ENCODE data around the gene BCL2.
"Not testable (repeated sequence)": the region's sequence is repeated elsewhere in the genome, so short reads cannot be mapped to it uniquely, and the experiment has no call there.

Gene BCL2

DNA sequence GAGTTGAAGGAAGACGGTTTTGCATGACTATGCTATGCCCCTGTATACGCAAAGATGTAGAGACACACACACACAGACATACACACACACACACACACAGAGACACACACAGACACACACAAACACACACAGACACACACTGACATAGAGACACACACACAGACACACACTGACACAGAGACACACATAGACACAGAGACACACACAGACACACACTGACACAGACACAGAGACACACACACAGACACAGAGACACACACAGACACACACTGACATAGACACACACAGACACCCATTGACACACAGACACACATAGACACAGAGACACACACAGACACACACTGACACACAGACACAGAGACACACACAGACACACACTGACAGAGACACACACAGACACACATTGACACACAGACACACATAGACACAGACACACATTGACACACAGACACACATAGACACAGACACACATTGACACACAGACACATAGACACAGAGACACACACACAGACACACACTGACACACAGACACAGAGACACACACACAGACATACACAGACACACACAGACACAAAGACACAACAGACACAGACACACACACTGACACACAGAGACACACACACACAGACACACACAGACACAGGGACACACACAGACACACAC is 121.3 kb downstream of the BCL2 start:
- no peak for DNase-seq

- DNase-seq, result no peak
These were observed 122.2 kb downstream of the BCL2 start for GRCh38 chr18:63197246-63197869.

- DNase-seq, result no peak
These were observed 124.0 kb downstream of the BCL2 start for GRCh38 chr18:63195326-63196159.

- DNase-seq, result no peak
These were observed 126.7 kb downstream of the BCL2 start for GRCh38 chr18:63192885-63193349.

- DNase-seq, result no peak
These were observed 127.3 kb downstream of the BCL2 start for GRCh38 chr18:63192126-63192884.

DNA sequence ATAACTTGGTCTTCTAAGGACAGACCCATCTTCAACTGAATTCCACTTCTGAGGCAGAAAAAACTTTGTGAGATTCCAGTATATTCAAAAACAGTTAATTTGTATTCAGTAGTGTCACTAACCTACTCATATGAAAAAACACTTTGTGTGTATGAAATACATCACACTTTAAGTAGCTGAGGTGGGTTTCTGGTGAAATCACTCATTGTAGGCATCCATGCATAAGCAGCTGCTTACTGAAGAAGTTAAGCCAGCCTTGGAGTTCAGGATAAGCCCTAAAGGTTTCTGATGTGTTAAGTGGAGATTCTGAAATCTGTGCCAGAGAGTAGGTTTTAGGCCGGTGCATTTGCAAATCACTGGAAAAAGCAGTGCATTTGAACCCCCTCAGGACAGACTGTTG is 128.2 kb downstream of the BCL2 start:
- no peak for DNase-seq

DNA sequence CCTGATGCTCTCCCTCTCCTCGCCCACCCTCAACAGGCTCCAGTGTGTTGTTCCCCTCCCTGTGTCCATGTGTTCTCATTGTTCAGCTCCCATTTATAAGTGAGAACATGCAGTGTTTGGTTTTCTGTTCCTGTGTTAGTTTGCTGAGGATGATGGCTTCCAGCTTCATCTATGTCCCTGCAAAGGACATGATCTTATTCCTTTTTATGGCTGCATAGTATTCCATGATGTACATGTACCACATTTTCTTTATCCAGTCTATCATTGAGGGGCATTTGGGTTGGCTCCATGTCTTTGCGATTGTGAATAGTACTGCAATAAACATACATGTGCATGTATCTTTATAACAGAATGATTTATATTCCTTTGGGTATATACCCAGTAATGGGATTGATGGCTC is 128.7 kb downstream of the BCL2 start:
- not testable (repeated sequence) for DNase-seq

DNA sequence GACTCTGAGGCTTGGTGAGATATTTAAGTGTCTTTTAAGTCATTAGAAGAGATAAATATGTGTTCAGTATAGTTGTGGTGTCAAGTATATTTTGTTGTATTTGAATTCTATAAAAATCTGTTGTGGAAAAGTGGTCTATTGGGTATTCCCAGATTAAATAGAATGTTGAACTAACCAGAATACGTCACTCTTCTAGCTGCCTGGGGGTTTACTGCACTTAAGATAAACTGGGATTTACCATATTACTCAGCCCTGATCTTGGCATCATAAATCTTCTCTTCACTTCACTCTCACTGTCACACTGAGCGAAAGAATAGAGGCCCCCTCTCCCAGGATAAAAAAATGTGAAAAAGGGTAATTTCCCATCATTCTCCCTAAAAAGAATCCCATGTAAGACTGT is 129.8 kb downstream of the BCL2 start:
- no peak for DNase-seq

- DNase-seq, result no peak
These were observed 130.5 kb downstream of the BCL2 start for GRCh38 chr18:63189041-63189440.

GRCh38 chr18:63187791-63188460 is 131.6 kb downstream of the BCL2 start:
- DNase-seq, result no peak

GRCh38 chr18:63187223-63187574 is 132.4 kb downstream of the BCL2 start:
- DNase-seq, result no peak

DNA sequence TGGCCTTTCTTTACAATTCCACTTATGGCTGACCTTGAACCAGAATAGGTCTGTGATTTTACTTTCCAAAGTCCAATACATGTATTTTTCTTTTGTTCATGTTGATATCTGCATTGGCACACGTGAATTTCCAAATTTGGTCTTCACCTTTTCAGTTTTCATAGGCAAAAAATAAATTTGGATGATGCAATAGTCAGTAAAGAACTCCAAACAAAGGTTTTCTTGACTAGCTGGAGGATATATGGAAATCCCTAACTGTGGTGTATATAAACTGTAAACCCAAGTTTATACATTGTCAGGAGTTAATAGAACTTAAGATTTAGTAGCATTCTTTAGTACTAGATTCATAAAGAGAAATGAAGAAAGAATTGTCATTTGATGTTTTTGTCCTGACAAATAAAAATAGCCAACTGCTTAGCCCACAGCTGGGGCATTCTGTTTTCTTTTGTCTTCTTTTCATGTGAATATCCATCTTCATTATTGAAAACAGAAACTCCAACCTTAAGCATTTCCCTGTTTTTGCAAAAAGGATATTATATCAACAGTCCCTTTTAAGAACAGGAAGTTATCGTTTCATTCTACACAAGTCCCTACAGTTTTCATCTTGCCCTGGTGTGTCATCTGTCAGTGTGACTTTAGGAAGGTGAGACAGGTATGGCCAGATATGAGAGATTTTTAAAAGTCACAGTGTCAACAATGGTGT is 132.9 kb downstream of the BCL2 start:
- DNase-seq, result no peak

DNA sequence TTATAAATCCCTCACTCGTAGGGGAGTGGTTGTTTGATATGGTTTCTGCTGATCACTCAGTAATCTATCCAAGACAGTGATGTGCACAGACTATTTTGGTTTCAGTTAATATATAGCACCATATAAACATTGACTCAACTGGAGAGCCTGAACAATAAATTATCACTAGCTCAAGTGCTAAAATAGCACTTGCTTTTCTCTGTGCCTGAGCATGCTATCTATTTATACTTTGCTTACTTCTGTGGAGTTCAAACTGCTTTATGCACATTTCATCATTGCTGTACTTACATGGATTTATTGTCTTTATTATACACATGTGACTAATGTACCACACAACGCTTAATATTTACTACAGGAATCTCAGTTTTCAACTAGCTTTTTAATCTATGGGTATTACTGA is 133.6 kb downstream of the BCL2 start:
- DNase-seq, result no peak

GRCh38 chr18:63183952-63184770 is 135.4 kb downstream of the BCL2 start:
- no peak for DNase-seq

- no peak for DNase-seq
These were observed 136.2 kb downstream of the BCL2 start for GRCh38 chr18:63183378-63183777.

GRCh38 chr18:63182861-63183260 is 136.7 kb downstream of the BCL2 start:
- no peak for DNase-seq

GRCh38 chr18:63182310-63182772 is 137.2 kb downstream of the BCL2 start:
- no peak for DNase-seq

DNA sequence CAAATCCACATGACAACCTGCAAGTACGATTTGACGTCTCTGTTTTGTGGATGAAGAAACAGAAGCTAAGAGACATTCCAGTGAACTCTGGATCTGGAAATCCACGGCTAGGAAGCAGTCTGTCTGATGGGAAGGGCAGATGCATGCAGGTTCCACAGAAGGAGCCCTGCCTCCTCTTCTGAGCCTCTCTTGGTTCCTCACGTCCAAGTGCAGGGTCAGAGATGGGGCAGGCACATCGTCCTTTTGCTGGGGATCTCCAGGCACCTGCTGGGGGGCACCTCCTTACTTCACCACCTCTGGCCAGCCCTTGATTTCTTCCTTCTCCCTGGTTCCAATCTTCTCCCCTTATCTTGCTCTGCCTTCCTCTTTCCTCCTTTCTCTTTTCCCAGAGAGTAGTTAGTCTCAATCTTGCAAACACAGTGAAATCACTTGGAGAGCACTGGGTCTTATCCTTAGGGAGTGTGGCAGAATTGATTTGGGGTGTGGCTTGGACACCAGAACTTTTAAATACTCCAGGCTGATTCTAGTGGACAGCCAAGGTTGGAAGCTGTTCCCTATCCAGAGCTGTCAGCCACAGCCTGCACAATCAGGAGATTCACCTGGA is 137.8 kb downstream of the BCL2 start:
- no peak for DNase-seq

DNA sequence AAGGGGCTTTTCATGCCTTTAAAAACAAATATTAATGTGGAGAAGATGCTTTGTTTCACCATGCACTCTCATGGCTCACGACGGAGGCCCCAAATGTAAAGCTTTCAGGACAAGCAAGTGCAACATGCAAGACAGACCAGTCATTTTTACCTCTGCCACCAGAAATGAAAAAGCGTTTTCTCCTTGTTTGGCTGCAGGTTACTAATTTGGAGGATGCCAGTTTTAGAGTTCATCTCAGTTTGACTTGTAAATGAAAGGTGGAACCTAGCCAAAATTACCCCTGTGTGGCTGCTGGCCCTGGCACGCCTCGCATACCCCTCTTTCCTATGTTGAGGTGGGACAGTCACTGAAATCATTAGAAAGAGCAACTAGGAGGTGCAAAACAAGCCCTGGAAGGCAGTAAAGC is 138.6 kb downstream of the BCL2 start:
- DNase-seq, result no peak

GRCh38 chr18:63180321-63180720 is 139.2 kb downstream of the BCL2 start:
- no peak for DNase-seq

- DNase-seq, result no peak
These were observed 140.1 kb downstream of the BCL2 start for GRCh38 chr18:63179422-63179821.

All from NCI-H1436 treated with DMSO at 0.1 percent for 48 hours (cell line).